Esophagus squamous epithelium (tissue), 5 donors: ENCODE measurements around the gene NOTUM. TPM values are rescaled to one million over a fixed set of nuclear protein-coding genes. Genes with fewer than 3 reads are reported as not detected.

Source experiments
- DNase-seq: peaks from one replicate; lab custom pipeline; 2025; lab: John Stamatoyannopoulos, UW
- H3K27ac ChIP-seq, 4 donors: fragments of 200-600 bp; sonication (generic); one replicate each; pipeline ENCODE4 v1.5.1; 2016 to 2019; ENCODE audit warnings: mild to moderate bottlenecking in 1 of 4
- H3K27me3 ChIP-seq, 4 donors: fragments of 200-600 bp; sonication (generic); 1 replicate in 3 of 4; 2 replicates in 1 of 4; pipeline versions ENCODE4 v1.5.1 to v1.6.0; 2017 to 2021; ENCODE audit warnings: antibody characterized with exemption in 1 of 4
- H3K36me3 ChIP-seq, 3 donors: fragments of 200-600 bp; sonication (generic); one replicate each; pipeline ENCODE4 v1.5.1; 2016 to 2019
- H3K4me1 ChIP-seq, 3 donors: fragments of 200-600 bp; sonication (generic); one replicate each; pipeline ENCODE4 v1.5.1; 2017 to 2019
- H3K4me3 ChIP-seq, 4 donors: fragments of 200-600 bp; sonication (generic); 1 replicate in 3 of 4; 2 replicates in 1 of 4; pipeline ENCODE4 v1.5.1; 2016 to 2019; ENCODE audit warnings: mild to moderate bottlenecking in 2 of 4, moderate library complexity in 1 of 4
- H3K9me3 ChIP-seq, 3 donors: fragments of 200-600 bp; sonication (generic); one replicate each; pipeline ENCODE4 v1.5.1; 2016 to 2019
- POLR2A ChIP-seq, 4 donors: fragments of 450-650 bp; IDR thresholded peaks; one replicate each; pipeline ENCODE4 v1.6.1; 2017; ENCODE audit warnings: antibody characterized with exemption in 4 of 4, mild to moderate bottlenecking in 4 of 4, moderate library complexity in 3 of 4
- WGBS, 2 donors: methylation state at CpG; one replicate each; pipeline ENCODE4 v1.1.5; 2018; 5-methylcytosine and 5-hydroxymethylcytosine counted together
- intact Hi-C: fragments of 100-400 bp; cut with DNase I; formaldehyde crosslinking; loops from one replicate; pipeline ENCODE4 v1.15.0; 2022
- total RNA-seq, 4 donors: library from RNA; depleted of rRNA; stranded (reverse); fragments of >200 nt; gene quantifications; one replicate each; pipeline ENCODE4 v1.1.0, GENCODE V29; 2016
- TF ChIP-seq, protein P1 (sequence below), 6 experiments: fragments of 450-650 bp in 4 of 6; fragments of 200-600 bp in 2 of 6; sonication (generic) in 2 of 6; IDR thresholded peaks; one replicate each; pipeline ENCODE4 v1.5.1; 2016 to 2019; ENCODE audit warnings: antibody characterized with exemption in 6 of 6, mild to moderate bottlenecking in 4 of 6, moderate library complexity in 4 of 6
- donor health status: DM: yes; HTN: yes; CAD: no.

NOTUM gene
- total RNA-seq, 4 donors from 2014 or later: 0.11 to 0.94 (median 0.19) TPM; not detected in 1

GRCh38 chr17:81999587-81999975, 38.6 kb upstream of the NOTUM start:
- Histone ChIP-seq H3K9me3 (no peaks in the 10 kb centered on the region), H3K27ac (no peak overlapping the region), H3K4me3 (no peak overlapping the region), H3K4me1 (peaks cover 6 to 33% (median 12%) of the 10 kb centered on the region in 3 donors), H3K36me3 (peaks cover 0 to 30% (median 0%) of the 10 kb centered on the region in 3 donors), H3K27me3 (no peaks in the 10 kb centered on the region)
- intact Hi-C loops: no loop called here
- no peak for DNase-seq
- TF ChIP-seq, protein P1, sequence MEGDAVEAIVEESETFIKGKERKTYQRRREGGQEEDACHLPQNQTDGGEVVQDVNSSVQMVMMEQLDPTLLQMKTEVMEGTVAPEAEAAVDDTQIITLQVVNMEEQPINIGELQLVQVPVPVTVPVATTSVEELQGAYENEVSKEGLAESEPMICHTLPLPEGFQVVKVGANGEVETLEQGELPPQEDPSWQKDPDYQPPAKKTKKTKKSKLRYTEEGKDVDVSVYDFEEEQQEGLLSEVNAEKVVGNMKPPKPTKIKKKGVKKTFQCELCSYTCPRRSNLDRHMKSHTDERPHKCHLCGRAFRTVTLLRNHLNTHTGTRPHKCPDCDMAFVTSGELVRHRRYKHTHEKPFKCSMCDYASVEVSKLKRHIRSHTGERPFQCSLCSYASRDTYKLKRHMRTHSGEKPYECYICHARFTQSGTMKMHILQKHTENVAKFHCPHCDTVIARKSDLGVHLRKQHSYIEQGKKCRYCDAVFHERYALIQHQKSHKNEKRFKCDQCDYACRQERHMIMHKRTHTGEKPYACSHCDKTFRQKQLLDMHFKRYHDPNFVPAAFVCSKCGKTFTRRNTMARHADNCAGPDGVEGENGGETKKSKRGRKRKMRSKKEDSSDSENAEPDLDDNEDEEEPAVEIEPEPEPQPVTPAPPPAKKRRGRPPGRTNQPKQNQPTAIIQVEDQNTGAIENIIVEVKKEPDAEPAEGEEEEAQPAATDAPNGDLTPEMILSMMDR (IDR thresholded peaks at IDR 0.05): no peak
- no peak for TF ChIP-seq POLR2A (IDR thresholded peaks at IDR 0.05)
- 90 to 91% methylated on average over 9 to 12 of the region's 12 CpGs for WGBS, 2 donors

DNA sequence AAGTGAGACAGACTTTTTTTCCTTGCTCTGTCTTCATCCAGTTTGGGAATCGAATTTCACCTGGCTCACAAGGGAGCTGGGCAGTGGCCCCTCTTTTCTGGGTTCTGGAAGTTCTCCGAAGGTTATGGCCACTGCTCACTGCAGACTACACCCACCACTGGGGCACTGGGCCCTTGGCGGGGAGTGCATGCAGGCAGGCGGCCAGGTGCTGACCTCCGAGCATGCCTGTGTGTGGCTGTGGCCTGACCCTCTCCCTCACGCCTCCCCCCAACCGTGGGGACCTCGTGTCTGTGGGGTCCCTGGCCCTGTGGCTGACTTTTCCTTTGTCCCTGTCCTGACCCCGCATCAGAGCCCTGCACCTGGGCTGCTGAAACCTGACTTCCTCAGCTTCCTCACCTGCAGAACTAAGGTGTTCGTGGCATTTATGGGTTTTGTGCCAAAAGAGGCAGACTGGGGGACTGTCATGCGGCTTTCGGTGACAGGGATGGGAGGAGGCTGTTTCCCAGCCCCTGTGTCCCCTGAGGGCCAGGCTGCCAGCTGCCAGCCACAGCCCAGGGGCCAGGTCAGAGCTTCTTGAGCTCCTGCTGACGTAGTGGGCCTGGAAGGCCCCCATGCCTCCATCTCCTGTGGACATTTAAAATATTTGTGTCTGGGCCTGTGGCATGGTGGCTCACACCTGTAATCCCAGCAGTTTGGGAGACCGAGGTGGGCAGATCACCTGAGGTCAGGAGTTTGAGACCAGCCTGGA, 37.9 kb upstream of the NOTUM start:
- no peaks in the 10 kb centered on the region for H3K9me3 ChIP-seq
- no peak overlapping the region for H3K4me3 ChIP-seq
- no peaks in the 10 kb centered on the region for H3K27me3 ChIP-seq
- peaks cover 6 to 33% (median 9%) of the 10 kb centered on the region in 3 donors for H3K4me1 ChIP-seq
- intact Hi-C loops: no loop called here
- WGBS, 2 donors: 60 to 78% methylated on average over 2 to 7 of the region's 14 CpGs
- H3K27ac ChIP-seq: no peak overlapping the region
- DNase-seq: no peak
- TF ChIP-seq, protein P1 (IDR thresholded peaks at IDR 0.05): no peak
- no peak for TF ChIP-seq POLR2A (IDR thresholded peaks at IDR 0.05)
- peaks cover 0 to 37% (median 0%) of the 10 kb centered on the region in 3 donors for H3K36me3 ChIP-seq

- no peak for DNase-seq
- peaks cover 0 to 41% (median 0%) of the 10 kb centered on the region in 3 donors for H3K36me3 ChIP-seq
- WGBS, 2 donors: 82 to 85% methylated on average over 7 of the region's 7 CpGs
- no peak for TF ChIP-seq POLR2A (IDR thresholded peaks at IDR 0.05)
- TF ChIP-seq, protein P1 (IDR thresholded peaks at IDR 0.05): no peak
- no peak overlapping the region for H3K4me3 ChIP-seq
- H3K27me3 ChIP-seq: no peaks in the 10 kb centered on the region
- H3K9me3 ChIP-seq: no peaks in the 10 kb centered on the region
- peaks cover 1 to 33% (median 3%) of the 10 kb centered on the region in 3 donors for H3K4me1 ChIP-seq
- intact Hi-C loops: no loop called here
- H3K27ac ChIP-seq: no peak overlapping the region
These were observed 37.2 kb upstream of the NOTUM start for GRCh38 chr17:81998212-81998611.

DNA sequence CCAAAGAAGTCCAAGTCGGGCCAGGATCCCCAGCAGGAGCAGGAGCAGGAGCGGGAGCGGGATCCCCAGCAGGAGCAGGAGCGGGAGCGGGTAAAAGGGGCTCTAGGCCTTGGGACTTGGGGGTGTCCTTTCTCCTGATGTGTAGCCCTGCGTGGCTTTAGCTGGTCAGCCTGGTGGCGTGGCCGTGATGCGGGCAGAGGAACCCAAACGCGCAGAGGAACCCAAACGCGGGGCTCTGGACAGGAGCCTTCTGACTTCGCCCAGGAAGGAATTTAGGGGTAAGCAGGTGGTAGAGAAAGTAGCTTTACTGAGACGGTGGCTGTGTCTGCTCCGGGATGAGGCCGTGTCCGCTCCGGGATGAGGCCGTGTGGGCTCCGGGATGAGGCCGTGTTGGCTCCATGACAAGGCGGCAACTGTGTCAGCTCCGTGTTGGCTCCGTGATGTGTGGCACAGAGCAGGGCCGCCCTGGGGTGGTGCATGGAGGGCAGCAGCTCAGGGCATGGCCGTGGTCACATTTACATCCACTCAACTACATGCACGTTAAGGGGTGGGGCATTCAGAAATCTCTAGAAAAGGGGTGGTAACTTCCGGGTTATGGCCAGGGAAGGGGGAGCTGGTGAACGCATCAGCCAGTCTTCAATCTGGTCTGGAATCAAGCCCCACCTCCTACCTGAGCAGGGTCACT, 35.9 kb upstream of the NOTUM start:
- Histone ChIP-seq H3K36me3 (peaks cover 0 to 41% (median 0%) of the 10 kb centered on the region in 3 donors), H3K4me1 (peaks cover 11 to 42% (median 12%) of the 10 kb centered on the region in 3 donors), H3K27ac (no peak overlapping the region), H3K4me3 (no peak overlapping the region), H3K9me3 (no peaks in the 10 kb centered on the region), H3K27me3 (no peaks in the 10 kb centered on the region)
- TF ChIP-seq, protein P1 (IDR thresholded peaks at IDR 0.05): no peak
- no peak for TF ChIP-seq POLR2A (IDR thresholded peaks at IDR 0.05)
- WGBS, 2 donors: 95 to 98% methylated on average over 5 to 15 of the region's 30 CpGs
- intact Hi-C loops: no loop called here
- no peak for DNase-seq

- intact Hi-C loops: no loop called here
- Histone ChIP-seq H3K4me3 (no peak overlapping the region), H3K36me3 (peaks cover 0 to 41% (median 0%) of the 10 kb centered on the region in 3 donors), H3K4me1 (peaks cover 16 to 48% (median 17%) of the 10 kb centered on the region in 3 donors), H3K27me3 (no peaks in the 10 kb centered on the region), H3K9me3 (no peaks in the 10 kb centered on the region), H3K27ac (no peak overlapping the region)
- DNase-seq: no peak
- no peak for TF ChIP-seq POLR2A (IDR thresholded peaks at IDR 0.05)
- TF ChIP-seq, protein P1 (IDR thresholded peaks at IDR 0.05): no peak
- 60 to 85% methylated on average over 1 to 5 of the region's 28 CpGs for WGBS, 2 donors
These were observed 35.3 kb upstream of the NOTUM start for GRCh38 chr17:81996232-81996756.
